HCT116 (cell line): ENCODE results near the gene DNM3.

ENCODE experiments used
- CTCF ChIP-seq, 3 experiments: fragments of 200-600 bp in 1 of 3; sonication (generic) in 1 of 3; IDR thresholded peaks in 2 of 3; conservative IDR thresholded peaks in 1 of 3; 2 replicates each; pipeline ENCODE4 v1.5.1; 2012 to 2017; ENCODE audit warnings: low read depth in 2 of 3, low read length in 2 of 3, antibody characterized with exemption in 1 of 3, borderline replicate concordance in 1 of 3, control low read depth in 1 of 3, mild to moderate bottlenecking in 1 of 3, mixed read lengths in 1 of 3, mixed run types in 1 of 3, moderate library complexity in 1 of 3; ENCODE audit not compliant: insufficient read depth in 1 of 3
- POLR2A ChIP-seq: IDR thresholded peaks from 2 replicates; pipeline ENCODE4 v1.7.0; 2011; ENCODE audit warnings: borderline replicate concordance; ENCODE audit not compliant: insufficient read depth, insufficient read length; ENCODE audit errors: extremely low read depth
- REST ChIP-seq: IDR thresholded peaks from 2 replicates; pipeline ENCODE4 v1.6.1; 2012; ENCODE audit warnings: low read depth
- ZBTB33 ChIP-seq: IDR thresholded peaks from 2 replicates; pipeline ENCODE4 v1.6.1; 2011; ENCODE audit warnings: mild to moderate bottlenecking, low read length, moderate library complexity; ENCODE audit not compliant: insufficient replicate concordance; ENCODE audit errors: extremely low read depth

GRCh38 chr1:171984262-171984661 is 143.0 kb downstream of the DNM3 start:
- TF ChIP-seq CTCF (IDR thresholded peaks at IDR 0.05 in 2 of 3, conservative IDR thresholded peaks at IDR 0.05 in 1 of 3; ENCODE audit: borderline replicate concordance in 1 of 3, insufficient read depth in 1 of 3, low read depth in 2 of 3, low read length in 2 of 3) (no peak), REST (no peak), POLR2A (no peak), ZBTB33 (no peak)
